Neural cell (in vitro differentiated cells): ENCODE results near the gene MAD1L1. TPM values are rescaled to one million over a fixed set of nuclear protein-coding genes. Genes with fewer than 3 reads are reported as not detected.

Experiments used
- H2AFZ ChIP-seq: fragments of 200-600, 300-800 bp; sonication (generic), shearing (Covaris generic); 2 replicates; pipeline ENCODE4 v1.6.0; 2014; ENCODE audit warnings: low read depth, mild to moderate bottlenecking, antibody characterized with exemption, low read length, moderate library complexity
- H3F3A ChIP-seq: fragments of 200-600 bp; shearing (Covaris generic); 2 replicates; pipeline ENCODE4 v1.6.1; 2016; ENCODE audit warnings: mild to moderate bottlenecking, moderate library complexity, mixed read lengths, antibody characterized with exemption, low read length; ENCODE audit not compliant: insufficient read depth, poor library complexity, severe bottlenecking
- H3K27ac ChIP-seq: fragments of 200-600, 300-800 bp; sonication (generic), shearing (Covaris generic); 2 replicates; pipeline ENCODE4 v1.5.1; 2014; ENCODE audit warnings: mild to moderate bottlenecking, low read length, moderate library complexity
- H3K27me3 ChIP-seq: fragments of 300-800, 200-600 bp; sonication (generic), shearing (Covaris generic); 2 replicates; pipeline ENCODE4 v1.6.0; 2014; ENCODE audit warnings: mild to moderate bottlenecking, low read depth, low read length, moderate library complexity; ENCODE audit not compliant: insufficient read depth
- H3K36me3 ChIP-seq: fragments of 300-800, 200-600 bp; sonication (generic), shearing (Covaris generic); 2 replicates; pipeline ENCODE4 v1.5.1; 2014; ENCODE audit warnings: mild to moderate bottlenecking, antibody characterized with exemption, low read length, moderate library complexity; ENCODE audit not compliant: insufficient read depth
- H3K4me2 ChIP-seq: fragments of 300-800, 200-600 bp; sonication (generic), shearing (Covaris generic); 2 replicates; pipeline ENCODE4 v1.6.0; 2014; ENCODE audit warnings: mild to moderate bottlenecking, low read length
- H3K4me3 ChIP-seq: fragments of 300-800, 200-600 bp; sonication (generic), shearing (Covaris generic); 2 replicates; pipeline ENCODE4 v1.5.1; 2014; ENCODE audit warnings: mild to moderate bottlenecking, low read length, moderate library complexity
- H3K79me2 ChIP-seq: fragments of 200-600 bp; shearing (Covaris generic); replicated peaks from 2 replicates; pipeline ENCODE4 v1.6.0; 2014; ENCODE audit warnings: mild to moderate bottlenecking, low read length, moderate library complexity; ENCODE audit not compliant: insufficient read depth
- H3K9ac ChIP-seq: fragments of 300-800, 200-600 bp; sonication (generic), shearing (Covaris generic); 2 replicates; pipeline ENCODE4 v1.6.1; 2016; ENCODE audit warnings: mild to moderate bottlenecking, low read length, mixed read lengths
- H3K9me2 ChIP-seq: fragments of 200-600 bp; shearing (Covaris generic); 2 replicates; pipeline ENCODE4 v1.6.1; 2016; ENCODE audit warnings: mild to moderate bottlenecking, low read length, mixed read lengths; ENCODE audit not compliant: insufficient read depth
- H3K9me3 ChIP-seq: fragments of 200-600, 300-800 bp; sonication (generic), shearing (Covaris generic); 2 replicates; pipeline ENCODE4 v1.6.1; 2016; ENCODE audit warnings: mild to moderate bottlenecking, mixed run types, low read length, moderate library complexity, mixed read lengths
- H4K20me1 ChIP-seq: fragments of 200-600 bp; shearing (Covaris generic); 2 replicates; pipeline ENCODE4 v1.6.1; 2016; ENCODE audit warnings: mild to moderate bottlenecking, mixed run types; ENCODE audit not compliant: insufficient read depth
- CTCF ChIP-seq: fragments of 450-650 bp; IDR thresholded peaks from 2 replicates; pipeline ENCODE4 v1.5.1; 2014; ENCODE audit warnings: antibody characterized with exemption, mild to moderate bottlenecking, moderate library complexity; ENCODE audit not compliant: poor library complexity, severe bottlenecking
- EP300 ChIP-seq: fragments of 450-650 bp; conservative IDR thresholded peaks from 2 replicates; pipeline ENCODE4 v1.6.1; 2014; ENCODE audit warnings: antibody characterized with exemption, mild to moderate bottlenecking, moderate library complexity; ENCODE audit not compliant: poor library complexity, severe bottlenecking
- EZH2 ChIP-seq: fragments of 200-600, 300-800 bp; shearing (Covaris generic), sonication (generic); IDR thresholded peaks from 2 replicates; pipeline ENCODE4 v1.6.1; 2014; ENCODE audit warnings: antibody characterized with exemption, low read length, borderline replicate concordance, mild to moderate bottlenecking; ENCODE audit not compliant: insufficient read depth, poor library complexity, severe bottlenecking
- MXI1 ChIP-seq: fragments of 450-650 bp; conservative IDR thresholded peaks from 2 replicates; pipeline ENCODE4 v1.6.1; 2014; ENCODE audit warnings: antibody characterized with exemption, mild to moderate bottlenecking; ENCODE audit not compliant: poor library complexity, severe bottlenecking
- POLR2AphosphoS5 ChIP-seq: IDR thresholded peaks from 2 replicates; pipeline ENCODE4 v1.6.1; 2012
- RAD21 ChIP-seq: fragments of 450-650 bp; conservative IDR thresholded peaks from 2 replicates; pipeline ENCODE4 v1.6.1; 2014; ENCODE audit warnings: antibody characterized with exemption, mild to moderate bottlenecking, moderate library complexity
- REST ChIP-seq: IDR thresholded peaks from 2 replicates; pipeline ENCODE4 v1.6.1; 2012; ENCODE audit warnings: borderline replicate concordance
- SMC3 ChIP-seq: fragments of 450-650 bp; conservative IDR thresholded peaks from 2 replicates; pipeline ENCODE4 v1.6.1; 2014; ENCODE audit warnings: antibody characterized with exemption, mild to moderate bottlenecking, moderate library complexity; ENCODE audit not compliant: poor library complexity
- TAF1 ChIP-seq: IDR thresholded peaks from 2 replicates; pipeline ENCODE4 v1.6.1; 2012; ENCODE audit warnings: low read depth
- polyA plus RNA-seq: library from polyadenylated mRNA; depleted of rRNA; stranded (reverse); fragments of >200 nt; gene quantifications from 2 replicates; pipeline ENCODE4 v1.2.3, GENCODE V29; 2014

Gene MAD1L1
- polyA plus RNA-seq, 1 donor from 2014 or later = 31.4 TPM

- Histone ChIP-seq H3F3A (no peaks in the 10 kb centered on the region), H3K79me2 (no peaks in the 10 kb centered on the region), H3K27me3 (no peaks in the 10 kb centered on the region), H3K4me2 (no peak overlapping the region), H3K36me3 (no peaks in the 10 kb centered on the region), H3K9me3 (no peaks in the 10 kb centered on the region), H3K9ac (no peak overlapping the region), H3K27ac (no peak overlapping the region), H2AFZ (no peak overlapping the region), H3K9me2 (no peaks in the 10 kb centered on the region), H3K4me3 (no peak overlapping the region), H4K20me1 (no peaks in the 10 kb centered on the region)
- TF ChIP-seq EP300 = no peak
- no peak for TF ChIP-seq SMC3
Measured at GRCh38 chr7:2044883-2045471, 187.8 kb downstream of the MAD1L1 start.

DNA sequence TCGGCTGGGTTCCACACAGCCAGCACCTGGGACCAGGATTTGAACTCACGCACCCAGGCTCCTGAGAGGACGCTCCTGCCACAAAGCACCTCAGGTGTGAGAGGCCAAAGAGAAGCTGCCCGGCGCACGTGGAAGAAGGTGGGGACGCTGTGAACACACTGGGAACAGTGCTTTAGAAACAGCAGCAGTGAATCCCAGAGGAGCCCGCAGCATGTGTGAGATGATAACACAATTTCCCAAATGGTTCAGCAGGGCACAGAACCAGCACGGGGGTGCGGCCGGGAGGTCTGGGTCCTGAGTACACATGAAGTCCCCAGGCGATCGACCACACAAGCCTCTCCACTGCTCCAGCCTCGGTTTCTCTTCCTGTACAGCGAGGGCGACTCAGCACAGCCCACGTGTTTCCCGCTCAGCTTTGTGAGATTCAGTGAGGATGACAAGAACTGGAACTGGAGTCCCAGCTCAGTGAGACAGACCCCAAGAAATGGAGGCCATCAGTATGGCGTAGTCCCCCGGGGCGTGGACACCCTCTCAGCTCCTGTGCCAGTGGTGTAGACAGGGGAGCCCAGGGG, 188.3 kb downstream of the MAD1L1 start:
- Histone ChIP-seq H3K27ac (no peak overlapping the region), H3K27me3 (no peaks in the 10 kb centered on the region), H3K4me2 (no peak overlapping the region), H3K79me2 (no peaks in the 10 kb centered on the region), H3K4me3 (no peak overlapping the region), H3K9me2 (no peaks in the 10 kb centered on the region), H3K9ac (no peak overlapping the region), H4K20me1 (no peaks in the 10 kb centered on the region), H3K36me3 (no peaks in the 10 kb centered on the region), H3K9me3 (no peaks in the 10 kb centered on the region), H2AFZ (no peak overlapping the region), H3F3A (no peaks in the 10 kb centered on the region)
- TF ChIP-seq REST = no peak
- no peak for TF ChIP-seq EP300
- no peak for TF ChIP-seq SMC3
- TF ChIP-seq POLR2AphosphoS5 = no peak
- no peak for TF ChIP-seq MXI1
- no peak for TF ChIP-seq TAF1
- TF ChIP-seq EZH2 = no peak

GRCh38 chr7:2043316-2044039, 189.3 kb downstream of the MAD1L1 start:
- Histone ChIP-seq H2AFZ (no peak overlapping the region), H3F3A (no peaks in the 10 kb centered on the region), H4K20me1 (no peaks in the 10 kb centered on the region), H3K9ac (no peak overlapping the region), H3K36me3 (no peaks in the 10 kb centered on the region), H3K4me3 (no peak overlapping the region), H3K9me2 (no peaks in the 10 kb centered on the region), H3K27ac (no peak overlapping the region), H3K79me2 (no peaks in the 10 kb centered on the region), H3K27me3 (no peaks in the 10 kb centered on the region), H3K4me2 (no peak overlapping the region), H3K9me3 (no peaks in the 10 kb centered on the region)
- TF ChIP-seq REST (no peak), MXI1 (no peak), RAD21 (no peak), POLR2AphosphoS5 (no peak), EP300 (no peak), EZH2 (no peak), SMC3 (no peak), CTCF (no peak), TAF1 (no peak)
